OCI-LY1 (cell line): ENCODE measurements around the gene ZXDC.

Experiments used
- EZH2 ChIP-seq: fragments of 200-600 bp; sonication (generic), shearing (Covaris generic); IDR thresholded peaks from 2 replicates; pipeline ENCODE4 v1.8.0; 2017; ENCODE audit warnings: borderline replicate concordance, mixed run types, mild to moderate bottlenecking, antibody characterized with exemption, low read length, moderate library complexity, mixed read lengths
- TF ChIP-seq, protein P1 (sequence below): fragments of 200-600 bp; sonication (generic), shearing (Covaris generic); IDR thresholded peaks from 2 replicates; pipeline ENCODE4 v1.5.1; 2017; ENCODE audit warnings: mild to moderate bottlenecking, antibody characterized with exemption, low read length, moderate library complexity, mixed read lengths

DNA sequence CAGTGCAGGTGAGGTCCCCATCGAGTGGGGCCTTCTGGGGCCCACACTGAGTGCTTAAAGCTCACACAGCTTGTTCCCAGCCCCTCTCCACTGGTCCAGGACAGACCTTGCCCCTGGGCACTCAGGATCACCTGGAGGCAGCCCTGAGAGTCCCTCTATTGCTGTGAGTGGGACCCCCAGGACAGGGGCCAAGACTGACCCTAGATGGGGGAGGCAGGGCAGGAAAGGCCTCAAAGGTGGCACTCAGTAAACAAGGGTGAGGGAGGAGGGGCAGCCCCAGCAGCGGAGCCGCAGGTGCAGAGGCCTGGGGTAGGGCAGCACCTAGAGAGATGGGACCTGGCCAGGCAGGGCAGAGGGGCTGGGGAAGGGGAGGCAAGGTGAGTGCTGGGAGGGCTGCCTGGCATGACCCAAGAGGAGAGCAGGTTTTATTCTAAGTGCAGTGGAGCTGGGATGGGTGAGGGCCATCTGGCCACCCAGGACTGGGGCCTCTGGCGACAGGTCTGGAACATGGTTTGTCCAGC lies 53.1 kb downstream of the ZXDC start:
- TF ChIP-seq, protein P1, sequence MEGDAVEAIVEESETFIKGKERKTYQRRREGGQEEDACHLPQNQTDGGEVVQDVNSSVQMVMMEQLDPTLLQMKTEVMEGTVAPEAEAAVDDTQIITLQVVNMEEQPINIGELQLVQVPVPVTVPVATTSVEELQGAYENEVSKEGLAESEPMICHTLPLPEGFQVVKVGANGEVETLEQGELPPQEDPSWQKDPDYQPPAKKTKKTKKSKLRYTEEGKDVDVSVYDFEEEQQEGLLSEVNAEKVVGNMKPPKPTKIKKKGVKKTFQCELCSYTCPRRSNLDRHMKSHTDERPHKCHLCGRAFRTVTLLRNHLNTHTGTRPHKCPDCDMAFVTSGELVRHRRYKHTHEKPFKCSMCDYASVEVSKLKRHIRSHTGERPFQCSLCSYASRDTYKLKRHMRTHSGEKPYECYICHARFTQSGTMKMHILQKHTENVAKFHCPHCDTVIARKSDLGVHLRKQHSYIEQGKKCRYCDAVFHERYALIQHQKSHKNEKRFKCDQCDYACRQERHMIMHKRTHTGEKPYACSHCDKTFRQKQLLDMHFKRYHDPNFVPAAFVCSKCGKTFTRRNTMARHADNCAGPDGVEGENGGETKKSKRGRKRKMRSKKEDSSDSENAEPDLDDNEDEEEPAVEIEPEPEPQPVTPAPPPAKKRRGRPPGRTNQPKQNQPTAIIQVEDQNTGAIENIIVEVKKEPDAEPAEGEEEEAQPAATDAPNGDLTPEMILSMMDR: no peak
- no peak for TF ChIP-seq EZH2
